Kidney (tissue), 14 donors: ENCODE results near the gene PRR16. TPM values are rescaled to one million over a fixed set of nuclear protein-coding genes. Genes with fewer than 3 reads are reported as not detected.

ENCODE experiments used
- DNase-seq, 5 donors: peaks; one replicate each; pipeline ENCODE4 v3.0.0-alpha.2; 2013 to 2020
- FAIRE-seq: peaks from 2 replicates; lab custom pipeline; 2012; peaks lifted over from hg19 to GRCh38; lab: Jason Lieb, UNC
- H3K27ac ChIP-seq, 2 donors: one replicate each; pipeline ENCODE4 v1.7.0; 2013; ENCODE audit warnings: low read depth in 2 of 2, low read length in 2 of 2, inconsistent platforms in 1 of 2
- H3K27me3 ChIP-seq: one replicate; pipeline ENCODE4 v1.7.1; 2013; ENCODE audit warnings: low read length, inconsistent platforms; ENCODE audit not compliant: control insufficient read depth, insufficient read depth
- H3K36me3 ChIP-seq, 3 donors: one replicate each; pipeline versions ENCODE4 v1.7.0 to v1.7.1; 2013; ENCODE audit warnings: low read length in 3 of 3, control low read depth in 1 of 3, inconsistent platforms in 1 of 3; ENCODE audit not compliant: insufficient read depth in 3 of 3, control insufficient read depth in 2 of 3
- H3K4me1 ChIP-seq, 3 donors: one replicate each; pipeline versions ENCODE4 v1.7.0 to v1.7.1; 2013; ENCODE audit warnings: low read length in 3 of 3, inconsistent platforms in 1 of 3, low read depth in 1 of 3; ENCODE audit not compliant: control insufficient read depth in 2 of 3, insufficient read depth in 2 of 3
- H3K4me3 ChIP-seq, 3 donors: one replicate each; pipeline versions ENCODE4 v1.7.0 to v1.8.1; 2013; ENCODE audit warnings: low read length in 3 of 3, control low read depth in 1 of 3, inconsistent platforms in 1 of 3
- H3K9ac ChIP-seq, 3 donors: one replicate each; pipeline versions ENCODE4 v1.7.0 to v1.7.1; 2013; ENCODE audit warnings: low read length in 3 of 3, control low read depth in 1 of 3, inconsistent platforms in 1 of 3
- H3K9me3 ChIP-seq, 3 donors: one replicate each; pipeline versions ENCODE4 v1.7.0 to v1.7.1; 2013; ENCODE audit warnings: low read length in 3 of 3, control low read depth in 1 of 3, inconsistent platforms in 1 of 3; ENCODE audit not compliant: control insufficient read depth in 2 of 3, insufficient read depth in 1 of 3
- intact Hi-C: fragments of 100-400 bp; cut with DNase I; formaldehyde crosslinking; loops from one replicate; pipeline ENCODE4 v1.11.1; 2022
- polyA plus RNA-seq: library from polyadenylated mRNA; stranded (reverse); fragments of 350-450 nt; fragmentation: Illumina TruSeq; extraction: RNeasy Lipid Tissue Mini Kit (QIAGEN cat#74804); gene quantifications from one replicate; pipeline ENCODE4 v1.2.3, GENCODE V29; 2014; ENCODE audit warnings: low read depth, low replicate concordance; ENCODE audit not compliant: insufficient read depth
- total RNA-seq: library from RNA; stranded (reverse); fragmentation: NEBNext Ultra II Directional; extraction: Animal tissue kit (Norgen Biotek cat#: 25700); gene quantifications from one replicate; pipeline ENCODE4 v1.2.1, GENCODE V29; 2021
- TF ChIP-seq, protein P1 (sequence below): IDR thresholded peaks from 3 replicates; pipeline ENCODE4 v1.5.1; 2012; ENCODE audit warnings: mild to moderate bottlenecking, moderate library complexity, borderline replicate concordance; ENCODE audit not compliant: insufficient read depth; ENCODE audit errors: extremely low read depth
- donor health status: control.
- donor health status: control.
- donor health status: control.
- donor health status: control.
- donor health status: control.
- donor health status: DM: yes; HTN: yes; CAD: no.
- donor health status: Normal renal cell carcinoma (clear cell type).

Gene PRR16
- total and polyA plus RNA-seq, 2 donors from 2014 or later = 2.4 to 3.6 TPM

DNA sequence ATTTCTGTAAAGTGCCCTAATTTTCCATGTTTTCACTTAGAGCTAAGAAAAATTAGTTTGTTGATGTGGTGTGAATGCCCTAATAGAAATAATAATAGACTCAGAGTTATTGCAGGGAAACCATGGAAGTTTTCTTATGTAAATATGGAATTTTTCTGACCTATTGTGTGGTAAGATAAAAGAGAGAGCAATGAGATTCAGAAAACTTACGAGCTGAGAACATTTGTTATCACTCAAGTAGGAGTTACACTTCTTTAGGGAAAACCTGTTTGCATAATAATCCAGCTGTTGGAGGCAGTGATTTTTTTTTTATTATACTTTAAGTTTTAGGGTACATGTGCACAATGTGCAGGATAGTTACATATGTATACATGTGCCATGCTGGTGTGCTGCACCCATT lies 39.2 kb downstream of the PRR16 start:
- H3K4me1 ChIP-seq = no peaks in the 10 kb centered on the region
- no peaks in the 10 kb centered on the region for H3K9me3 ChIP-seq
- H3K27ac ChIP-seq = no peak overlapping the region
- H3K9ac ChIP-seq = no peak overlapping the region
- FAIRE-seq (no peak), DNase-seq (no peak)
- no peak overlapping the region for H3K4me3 ChIP-seq
- no peaks in the 10 kb centered on the region for H3K27me3 ChIP-seq
- H3K36me3 ChIP-seq = no peaks in the 10 kb centered on the region
- intact Hi-C loops = no loop called here
- TF ChIP-seq, protein P1, sequence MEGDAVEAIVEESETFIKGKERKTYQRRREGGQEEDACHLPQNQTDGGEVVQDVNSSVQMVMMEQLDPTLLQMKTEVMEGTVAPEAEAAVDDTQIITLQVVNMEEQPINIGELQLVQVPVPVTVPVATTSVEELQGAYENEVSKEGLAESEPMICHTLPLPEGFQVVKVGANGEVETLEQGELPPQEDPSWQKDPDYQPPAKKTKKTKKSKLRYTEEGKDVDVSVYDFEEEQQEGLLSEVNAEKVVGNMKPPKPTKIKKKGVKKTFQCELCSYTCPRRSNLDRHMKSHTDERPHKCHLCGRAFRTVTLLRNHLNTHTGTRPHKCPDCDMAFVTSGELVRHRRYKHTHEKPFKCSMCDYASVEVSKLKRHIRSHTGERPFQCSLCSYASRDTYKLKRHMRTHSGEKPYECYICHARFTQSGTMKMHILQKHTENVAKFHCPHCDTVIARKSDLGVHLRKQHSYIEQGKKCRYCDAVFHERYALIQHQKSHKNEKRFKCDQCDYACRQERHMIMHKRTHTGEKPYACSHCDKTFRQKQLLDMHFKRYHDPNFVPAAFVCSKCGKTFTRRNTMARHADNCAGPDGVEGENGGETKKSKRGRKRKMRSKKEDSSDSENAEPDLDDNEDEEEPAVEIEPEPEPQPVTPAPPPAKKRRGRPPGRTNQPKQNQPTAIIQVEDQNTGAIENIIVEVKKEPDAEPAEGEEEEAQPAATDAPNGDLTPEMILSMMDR = no peak

DNA sequence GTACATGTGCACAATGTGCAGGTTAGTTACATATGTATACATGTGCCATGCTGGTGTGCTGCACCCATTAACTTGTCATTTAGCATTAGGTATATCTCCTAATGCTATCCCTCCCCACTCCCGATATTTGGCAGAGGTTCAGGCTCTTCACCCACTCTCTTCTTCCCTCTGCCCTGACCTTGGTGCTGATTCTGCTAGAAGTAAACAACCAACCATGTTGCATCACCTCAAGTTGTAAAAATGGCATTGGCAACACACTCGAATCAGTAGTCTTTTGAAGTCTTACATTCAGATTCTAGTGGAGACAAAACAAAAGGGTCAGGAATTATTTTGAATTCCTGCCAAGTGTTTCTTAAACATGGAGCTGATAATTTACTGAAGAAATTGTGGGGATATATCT lies 40.0 kb downstream of the PRR16 start:
- no peaks in the 10 kb centered on the region for H3K36me3 ChIP-seq
- FAIRE-seq (no peak), DNase-seq (no peak)
- no peaks in the 10 kb centered on the region for H3K4me1 ChIP-seq
- no peaks in the 10 kb centered on the region for H3K9me3 ChIP-seq
- no peak overlapping the region for H3K9ac ChIP-seq
- TF ChIP-seq, protein P1 = no peak
- no peaks in the 10 kb centered on the region for H3K27me3 ChIP-seq
- no peak overlapping the region for H3K4me3 ChIP-seq
- no peak overlapping the region for H3K27ac ChIP-seq
- intact Hi-C loops = no loop called here

DNA sequence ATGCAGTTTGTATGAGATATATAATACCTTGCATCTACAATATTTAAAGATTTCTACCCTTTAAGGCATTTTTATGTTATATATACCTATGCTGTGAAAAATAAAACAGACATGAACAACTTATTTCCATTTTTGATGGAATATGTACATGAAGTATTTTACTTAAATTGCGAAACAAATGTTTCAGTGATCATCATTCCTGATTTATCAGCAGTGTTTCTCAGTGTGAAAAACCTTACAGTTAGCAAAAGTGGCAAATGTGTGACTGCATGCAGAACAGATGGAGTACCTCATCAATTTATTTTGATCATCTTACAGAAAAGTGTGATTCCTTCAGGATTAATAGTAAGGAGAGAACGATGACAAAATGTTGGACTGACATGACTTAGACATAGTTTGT lies 43.1 kb downstream of the PRR16 start:
- H3K9me3 ChIP-seq = no peaks in the 10 kb centered on the region
- FAIRE-seq (no peak), DNase-seq (no peak)
- no peak overlapping the region for H3K27ac ChIP-seq
- H3K36me3 ChIP-seq = no peaks in the 10 kb centered on the region
- no peaks in the 10 kb centered on the region for H3K4me1 ChIP-seq
- H3K27me3 ChIP-seq = no peaks in the 10 kb centered on the region
- no peak overlapping the region for H3K9ac ChIP-seq
- intact Hi-C loops = no loop called here
- TF ChIP-seq, protein P1 = no peak
- H3K4me3 ChIP-seq = no peak overlapping the region

DNA sequence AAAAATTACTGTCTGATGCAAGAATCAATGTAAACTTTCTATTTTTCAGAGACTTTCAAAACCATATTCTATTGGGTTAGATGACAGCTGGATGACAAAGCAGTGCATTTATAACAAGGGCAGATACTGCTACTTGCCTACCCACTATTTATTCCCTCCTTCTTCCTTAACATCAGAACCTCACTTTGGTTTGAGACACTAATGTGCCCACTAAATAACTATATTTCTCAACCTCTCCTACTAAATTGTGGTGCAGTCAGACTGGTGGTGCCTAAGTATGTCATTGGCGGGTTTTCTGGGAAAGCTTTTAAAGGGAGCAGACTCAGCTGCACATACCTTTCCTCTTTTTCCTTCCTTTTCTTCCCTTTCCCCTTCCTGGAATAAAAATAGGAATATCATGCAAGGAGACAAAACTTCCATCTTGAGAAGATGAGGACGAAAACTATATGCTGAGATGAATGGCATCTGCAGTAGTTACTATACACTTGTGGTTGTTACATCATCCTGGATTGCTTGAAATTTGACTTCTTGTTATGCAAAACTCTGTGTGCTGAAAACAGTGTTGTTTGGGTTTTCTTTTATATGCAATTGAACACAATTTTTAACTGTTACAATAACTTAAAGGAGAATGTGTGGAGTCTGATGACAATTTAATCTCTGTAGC lies 43.8 kb downstream of the PRR16 start:
- Histone ChIP-seq H3K27me3 (no peaks in the 10 kb centered on the region), H3K9ac (no peak overlapping the region), H3K4me3 (no peak overlapping the region), H3K4me1 (no peaks in the 10 kb centered on the region), H3K9me3 (no peaks in the 10 kb centered on the region), H3K36me3 (no peaks in the 10 kb centered on the region), H3K27ac (no peak overlapping the region)
- intact Hi-C loops = no loop called here
- DNase-seq (no peak), FAIRE-seq (no peak)
- TF ChIP-seq, protein P1 = no peak
